HUDEP-2 (cell line): ENCODE data around the gene DESI1.
"Not testable (repeated sequence)": the region's sequence is repeated elsewhere in the genome, so short reads cannot be mapped to it uniquely, and the experiment has no call there.

ENCODE experiments used
- DNase-seq, 76 experiments: peaks; one replicate each; lab custom pipeline; 2025; ENCODE audit not compliant: unreplicated experiment in 76 of 76; lab: John Stamatoyannopoulos, UW

Gene DESI1

DNA sequence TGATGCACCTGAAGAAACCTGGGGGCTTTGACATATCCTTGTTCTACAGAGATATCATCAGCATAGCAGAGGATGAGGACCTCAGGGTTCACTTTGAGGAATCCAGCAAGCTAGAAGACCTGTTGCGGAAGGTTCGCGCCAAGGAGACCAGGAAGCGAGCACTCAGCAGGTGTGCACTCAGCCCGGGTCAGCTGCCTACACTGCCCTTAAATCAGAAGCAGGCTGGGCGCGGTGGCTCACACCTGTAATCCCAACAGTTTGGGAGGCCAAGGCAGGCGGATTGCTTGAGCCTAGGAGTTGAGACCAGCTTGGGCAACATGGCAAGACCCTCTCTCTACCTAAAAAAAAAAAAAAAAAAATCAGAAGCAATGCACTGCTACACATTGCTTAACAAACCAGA lies 16.8 kb upstream of the DESI1 start:
- not testable (repeated sequence) for DNase-seq

DNA sequence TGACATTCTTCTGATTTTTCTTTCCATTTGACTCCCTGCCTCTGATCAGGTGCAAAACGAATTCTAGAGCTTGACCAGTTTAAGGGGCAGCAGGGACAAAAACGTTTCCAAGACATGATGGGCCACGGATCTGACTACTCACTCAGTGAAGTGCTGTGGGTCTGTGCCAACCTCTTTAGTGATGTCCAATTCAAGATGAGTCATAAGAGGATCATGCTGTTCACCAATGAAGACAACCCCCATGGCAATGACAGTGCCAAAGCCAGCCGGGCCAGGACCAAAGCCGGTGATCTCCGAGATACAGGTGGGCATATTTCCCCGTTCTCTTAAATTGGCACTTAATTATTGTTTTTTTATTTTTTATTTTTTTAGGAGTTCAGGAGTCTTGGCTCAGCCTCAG lies 15.6 kb upstream of the DESI1 start:
- peak in 7 of 76 experiments; percentile 14 to 40 (median 16) for DNase-seq

GRCh38 chr22:41634610-41635009 lies 13.8 kb upstream of the DESI1 start:
- DNase-seq = not testable (repeated sequence)

DNA sequence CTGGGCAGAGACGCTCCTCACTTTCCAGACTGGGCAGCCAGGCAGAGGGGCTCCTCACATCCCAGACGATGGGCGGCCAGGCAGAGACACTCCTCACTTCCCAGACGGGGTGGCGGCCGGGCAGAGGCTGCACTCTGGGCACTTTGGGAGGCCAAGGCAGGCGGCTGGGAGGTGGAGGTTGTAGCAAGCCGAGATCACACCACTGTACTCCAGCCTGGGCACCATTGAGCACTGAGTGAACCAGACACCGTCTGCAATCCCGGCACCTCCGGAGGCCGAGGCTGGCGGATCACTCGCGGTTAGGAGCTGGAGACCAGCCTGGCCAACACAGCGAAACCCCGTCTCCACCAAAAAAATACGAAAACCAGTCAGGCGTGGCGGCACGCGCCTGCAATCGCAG lies 10.8 kb upstream of the DESI1 start:
- DNase-seq = not testable (repeated sequence)

DNA sequence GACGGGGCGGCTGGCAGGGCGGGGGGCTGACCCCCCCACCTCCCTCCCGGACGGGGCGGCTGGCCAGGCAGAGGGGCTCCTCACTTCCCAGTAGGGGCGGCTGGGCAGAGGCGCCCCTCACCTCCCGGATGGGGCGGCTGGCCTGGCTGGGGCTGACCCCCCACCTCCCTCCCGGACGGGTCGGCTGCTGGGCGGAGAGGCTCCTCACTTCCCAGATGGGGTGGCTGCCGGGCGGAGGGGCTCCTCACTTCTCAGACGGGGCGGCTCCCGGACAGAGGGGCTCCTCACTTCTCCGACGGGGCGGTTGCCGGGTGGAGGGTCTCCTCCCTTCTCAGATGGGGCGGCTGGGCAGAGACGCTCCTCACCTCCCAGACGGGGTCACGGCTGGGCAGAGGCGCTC lies 10.3 kb upstream of the DESI1 start:
- not testable (repeated sequence) for DNase-seq

DNA sequence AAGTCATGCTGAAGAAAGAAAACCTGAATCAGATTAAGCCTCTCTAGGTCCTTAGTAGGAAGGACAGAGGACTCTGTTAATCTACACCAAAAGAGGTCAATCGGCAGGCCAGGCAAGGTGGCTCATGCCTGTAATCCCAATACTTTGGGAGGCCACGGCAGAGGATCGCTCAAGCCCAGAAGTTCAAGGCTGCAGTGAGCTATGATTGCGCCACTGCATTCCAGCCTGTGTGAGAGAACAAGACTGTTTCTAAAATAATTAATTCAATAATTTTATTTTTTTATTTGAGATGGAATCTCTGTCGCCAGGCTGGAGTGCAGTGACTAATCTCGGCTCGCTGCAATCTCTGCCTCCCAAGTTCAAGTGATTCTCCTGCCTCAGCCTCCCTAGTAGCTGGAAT lies 4.7 kb upstream of the DESI1 start:
- no peak for DNase-seq

DNA sequence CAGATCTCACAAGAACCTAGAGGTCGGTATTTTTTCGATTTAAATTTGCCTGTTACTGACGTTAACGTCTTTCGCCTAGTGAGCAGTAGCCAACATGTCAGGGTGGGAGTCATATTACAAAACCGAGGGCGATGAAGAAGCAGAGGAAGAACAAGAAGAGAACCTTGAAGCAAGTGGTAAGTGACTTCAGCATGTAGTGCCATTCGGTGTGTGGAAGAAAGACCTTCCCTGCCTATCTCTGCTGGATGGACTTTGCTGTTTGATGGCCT lies 1.0 kb upstream of the DESI1 start:
- no peak for DNase-seq

GRCh38 chr22:41621099-41621910 lies 462 bp upstream of the DESI1 start, which contains the start of gene XRCC6:
XRCC6 (plus strand) TSS chr22:41621295; CDS start chr22:41622005, 710 bp downstream.
- DNase-seq = peak; percentile 80 to 99 (median 98)

DNA sequence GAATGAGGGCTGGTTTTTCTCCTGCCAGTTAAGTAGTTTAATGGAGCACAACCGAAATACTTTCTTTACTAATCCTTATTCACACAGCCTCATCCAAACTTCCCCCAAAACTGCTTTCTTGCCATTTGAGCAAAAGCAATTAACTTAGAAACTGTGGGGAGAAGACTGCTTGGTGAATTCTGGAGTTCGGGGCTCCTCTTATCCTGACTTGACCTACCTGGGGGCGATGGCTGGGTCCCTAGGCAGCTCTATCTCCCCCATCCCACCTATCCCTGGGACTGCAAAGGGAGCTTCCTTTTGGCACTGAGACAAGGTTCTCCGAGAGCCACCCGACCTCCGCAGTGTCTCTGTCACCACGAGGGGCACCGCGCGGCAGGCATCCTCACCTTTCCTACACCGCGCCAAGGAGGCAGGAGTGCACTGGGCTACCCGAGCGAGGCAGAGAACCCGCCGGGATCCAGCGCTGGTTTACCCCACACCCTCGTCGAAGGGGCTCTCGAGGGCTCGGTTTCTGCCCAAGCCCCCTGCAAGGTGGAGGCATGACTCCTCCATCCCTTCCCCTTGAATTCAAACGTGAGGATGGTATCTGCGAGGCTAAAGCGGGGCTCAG lies 759 bp downstream of the DESI1 start:
- peak in 29 of 76 experiments; percentile 10 to 47 (median 28) for DNase-seq

- no peak for DNase-seq
These were observed 7.4 kb downstream of the DESI1 start for GRCh38 chr22:41613456-41613855.

GRCh38 chr22:41612603-41613306 lies 8.1 kb downstream of the DESI1 start:
- DNase-seq = no peak

GRCh38 chr22:41608386-41608785 lies 12.5 kb downstream of the DESI1 start:
- DNase-seq = no peak

- DNase-seq = peak in 74 of 76 experiments; percentile 30 to 92 (median 79)
These were observed 16.9 kb downstream of the DESI1 start for GRCh38 chr22:41603873-41604332.

GRCh38 chr22:41600976-41601375 lies 19.9 kb downstream of the DESI1 start:
- no peak for DNase-seq

- peak in 7 of 76 experiments; percentile 5 to 31 (median 10) for DNase-seq
These were observed 21.8 kb downstream of the DESI1 start for GRCh38 chr22:41598891-41599635.

DNA sequence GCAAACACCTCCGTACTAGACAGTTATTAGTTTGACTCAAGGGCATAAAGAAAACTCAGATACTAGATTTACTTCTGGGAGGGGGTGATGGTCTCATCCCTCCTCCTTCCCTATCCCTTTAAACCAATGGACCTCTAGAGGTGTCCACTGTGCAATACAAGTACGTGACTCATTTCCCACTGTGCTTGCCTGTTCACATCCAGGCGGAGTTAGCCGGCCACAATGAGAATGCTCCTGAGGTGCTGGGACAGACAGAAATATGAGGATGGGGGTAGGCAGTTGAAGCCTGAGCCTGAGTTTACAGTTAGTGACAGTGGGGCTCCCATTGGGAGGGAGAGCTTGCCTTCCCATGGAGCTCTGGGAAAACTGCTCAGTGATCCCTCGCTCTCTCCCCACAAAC lies 22.8 kb downstream of the DESI1 start:
- DNase-seq = no peak

DNA sequence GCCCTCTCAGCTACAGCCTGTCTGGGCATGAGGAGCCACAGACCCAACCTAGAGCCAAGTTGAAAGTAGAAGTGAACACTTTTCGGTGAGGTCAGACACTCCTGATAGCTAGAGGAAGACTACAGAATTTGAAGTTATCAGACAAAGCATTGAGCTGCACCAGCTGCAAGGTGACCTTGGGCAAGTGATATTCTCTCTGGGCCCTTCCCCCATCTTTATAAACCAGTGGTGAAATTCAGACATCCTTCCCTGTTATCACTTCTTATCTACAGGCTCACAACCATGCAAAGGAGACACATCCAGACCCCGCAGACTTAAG lies 23.2 kb downstream of the DESI1 start:
- peak in 12 of 76 experiments; percentile 26 to 60 (median 40) for DNase-seq

DNA sequence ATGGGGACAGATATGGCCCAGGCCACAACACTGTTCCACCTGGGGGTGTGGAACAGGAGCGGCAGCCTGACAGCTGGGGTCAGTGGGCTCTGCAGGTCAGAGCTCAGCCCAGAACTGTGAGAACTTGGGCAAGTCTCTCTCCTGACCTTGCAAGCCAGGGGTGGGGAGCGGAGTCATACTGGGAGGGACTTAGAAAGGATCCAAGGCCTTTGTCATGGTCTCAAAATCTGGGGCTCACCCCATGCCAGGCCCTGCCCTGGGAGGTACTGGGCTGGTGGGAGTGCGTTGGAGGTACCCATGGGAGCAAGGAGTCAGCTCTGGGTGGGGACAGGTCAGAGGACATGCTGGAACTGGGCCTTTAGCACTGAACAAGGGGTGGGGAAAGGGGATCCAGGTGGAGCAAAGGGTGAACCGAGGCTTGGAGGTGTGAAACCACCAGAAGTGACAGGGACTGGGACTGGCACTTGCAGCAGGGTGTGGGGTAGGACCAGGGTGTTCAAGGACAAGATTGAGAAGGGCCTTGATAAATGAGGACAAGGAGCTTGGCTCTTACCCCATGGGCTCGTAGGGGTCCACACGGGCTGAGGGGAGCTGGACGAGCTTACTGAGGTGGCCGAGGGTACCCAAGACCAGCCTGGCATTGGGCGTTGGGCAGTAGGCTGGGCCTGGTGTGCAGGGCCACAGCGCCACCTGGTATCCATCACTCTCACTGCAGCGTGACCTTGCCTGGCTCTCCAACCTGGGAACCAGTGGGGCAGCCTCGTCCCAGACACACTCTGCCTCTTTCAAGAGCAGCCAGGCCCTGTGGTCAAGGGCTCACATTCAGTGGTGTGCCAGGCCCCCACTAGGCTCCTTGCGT lies 23.8 kb downstream of the DESI1 start:
- peak in 57 of 76 experiments; percentile 13 to 75 (median 45) for DNase-seq

DNA sequence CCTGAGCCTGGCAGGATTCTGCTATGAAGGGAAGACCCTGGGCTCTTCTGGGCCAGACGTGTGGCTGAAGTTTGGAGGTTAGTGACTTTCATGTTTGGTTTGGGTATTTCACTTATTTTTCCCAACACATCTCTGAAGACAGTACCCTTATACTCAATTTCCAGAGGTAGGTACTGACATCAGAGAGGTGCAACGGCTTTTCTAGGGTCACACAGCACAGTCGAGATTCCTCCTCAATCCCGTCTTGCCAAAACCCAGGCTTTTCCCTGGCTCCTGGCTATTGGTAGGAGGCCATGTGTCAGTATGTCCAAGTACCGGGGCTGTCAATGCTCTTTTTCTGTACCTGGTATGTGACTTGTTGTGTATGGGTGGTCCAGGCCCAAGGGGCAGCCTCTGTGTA lies 25.1 kb downstream of the DESI1 start:
- DNase-seq = no peak

GRCh38 chr22:41593336-41593960 lies 27.4 kb downstream of the DESI1 start:
- DNase-seq = not testable (repeated sequence)
